WTC11 (cell line): Measurements from ENCODE around the gene SMG7. TPM values are rescaled to one million over a fixed set of nuclear protein-coding genes. Genes with fewer than 3 reads are reported as not detected.

Experiments
- ATAC-seq: fragments of 200-7000 bp; cut with Tn5 transposase; 2 replicates; pipeline ENCODE4 v1.10.0; 2021; ENCODE audit warnings: mild to moderate bottlenecking, moderate library complexity
- CTCF ChIA-PET: fragments of 300-600 bp; sonication (Branson Sonifier 250); formaldehyde crosslinking; loops from one replicate; lab custom pipeline; 2021; ENCODE audit warnings: antibody characterized with exemption; lab: Charles Lee
- POLR2A ChIA-PET: fragments of 350-600 bp; sonication (Branson Sonifier 250); formaldehyde crosslinking; loops from one replicate; lab custom pipeline; 2021; ENCODE audit warnings: antibody characterized with exemption; lab: Charles Lee
- DNase-seq: peaks from one replicate; pipeline ENCODE4 v3.0.0; 2021; ENCODE audit warnings: low spot score
- H3K27ac Mint-ChIP-seq: 2 replicates; pipeline ENCODE4 v1.8.0; 2021; ENCODE audit warnings: mixed read lengths
- H3K27me3 Mint-ChIP-seq: 2 replicates; pipeline ENCODE4 v1.8.0; 2021; ENCODE audit warnings: low read depth, mild to moderate bottlenecking, moderate library complexity, mixed read lengths
- H3K36me3 Mint-ChIP-seq: 2 replicates; pipeline ENCODE4 v1.8.0; 2021; ENCODE audit warnings: mixed read lengths
- H3K4me1 Mint-ChIP-seq: 2 replicates; pipeline ENCODE4 v1.8.0; 2022; ENCODE audit warnings: mixed read lengths
- H3K4me3 Mint-ChIP-seq: 2 replicates; pipeline ENCODE4 v1.8.0; 2021; ENCODE audit warnings: mild to moderate bottlenecking, moderate library complexity, mixed read lengths
- H3K9me3 Mint-ChIP-seq: 2 replicates; pipeline ENCODE4 v1.8.0; 2021; ENCODE audit warnings: mixed read lengths
- ELF4 ChIP-seq: sonication (generic); formaldehyde crosslinking; IDR thresholded peaks from 2 replicates; pipeline ENCODE4 v1.8.1; 2022; ENCODE audit warnings: low read depth, mild to moderate bottlenecking, moderate library complexity, missing genetic modification reagents
- ETV6 ChIP-seq: sonication (generic); formaldehyde crosslinking; IDR thresholded peaks from 2 replicates; pipeline ENCODE4 v1.8.1; 2022; ENCODE audit warnings: mild to moderate bottlenecking, missing genetic modification reagents
- FOXJ3 ChIP-seq: sonication (generic); formaldehyde crosslinking; IDR thresholded peaks from 2 replicates; pipeline ENCODE4 v1.9.0; 2021; ENCODE audit warnings: missing genetic modification reagents, mild to moderate bottlenecking, borderline replicate concordance
- FOXK1 ChIP-seq: sonication (generic); formaldehyde crosslinking; IDR thresholded peaks from 2 replicates; pipeline ENCODE4 v1.8.0; 2022; ENCODE audit warnings: mild to moderate bottlenecking, moderate library complexity, missing genetic modification reagents
- GRHL2 ChIP-seq: fragments of 250-450 bp; sonication (Bioruptor Pico); IDR thresholded peaks from 2 replicates; pipeline ENCODE4 v1.8.0; 2022; ENCODE audit warnings: mild to moderate bottlenecking, moderate library complexity; ENCODE audit not compliant: insufficient replicate concordance, severe bottlenecking
- IRF2 ChIP-seq: sonication (generic); formaldehyde crosslinking; IDR thresholded peaks from 2 replicates; pipeline ENCODE4 v1.8.0; 2022; ENCODE audit warnings: low read depth, missing genetic modification reagents, borderline replicate concordance
- MAX ChIP-seq: sonication (generic); formaldehyde crosslinking; IDR thresholded peaks from 2 replicates; pipeline ENCODE4 v1.8.0; 2022; ENCODE audit warnings: mild to moderate bottlenecking, missing genetic modification reagents
- NFE2L1 ChIP-seq: sonication (generic); formaldehyde crosslinking; IDR thresholded peaks from 2 replicates; pipeline ENCODE4 v1.8.1; 2023; ENCODE audit warnings: missing genetic modification reagents
- NR2C2 ChIP-seq: sonication (generic); formaldehyde crosslinking; IDR thresholded peaks from 2 replicates; pipeline ENCODE4 v1.8.0; 2022; ENCODE audit warnings: mild to moderate bottlenecking, missing genetic modification reagents
- NR3C1 ChIP-seq: sonication (generic); formaldehyde crosslinking; conservative IDR thresholded peaks from 2 replicates; pipeline ENCODE4 v1.8.1; 2023; ENCODE audit warnings: low read depth, mild to moderate bottlenecking, missing genetic modification reagents
- RELA ChIP-seq: sonication (generic); formaldehyde crosslinking; IDR thresholded peaks from 2 replicates; pipeline ENCODE4 v1.8.1; 2022; ENCODE audit warnings: missing genetic modification reagents, mild to moderate bottlenecking, borderline replicate concordance
- SP1 ChIP-seq: sonication (generic); formaldehyde crosslinking; conservative IDR thresholded peaks from 2 replicates; pipeline ENCODE4 v1.8.1; 2022; ENCODE audit warnings: missing genetic modification reagents
- TEAD1 ChIP-seq: sonication (generic); formaldehyde crosslinking; IDR thresholded peaks from 2 replicates; pipeline ENCODE4 v1.8.0; 2022; ENCODE audit warnings: mild to moderate bottlenecking, missing genetic modification reagents
- TP53 ChIP-seq: sonication (generic); formaldehyde crosslinking; IDR thresholded peaks from 2 replicates; pipeline ENCODE4 v1.8.1; 2023; ENCODE audit warnings: mild to moderate bottlenecking, missing genetic modification reagents
- ZNF121 ChIP-seq: sonication (generic); formaldehyde crosslinking; IDR thresholded peaks from 2 replicates; pipeline ENCODE4 v1.8.0; 2023; ENCODE audit warnings: missing genetic modification reagents
- ZNF138 ChIP-seq: sonication (generic); formaldehyde crosslinking; conservative IDR thresholded peaks from 2 replicates; pipeline ENCODE4 v1.8.1; 2022; ENCODE audit warnings: mild to moderate bottlenecking, moderate library complexity, missing genetic modification reagents
- ZNF232 ChIP-seq: sonication (generic); formaldehyde crosslinking; IDR thresholded peaks from 2 replicates; pipeline ENCODE4 v1.8.0; 2022; ENCODE audit warnings: mild to moderate bottlenecking, missing genetic modification reagents
- total RNA-seq: library from RNA; stranded (reverse); gene quantifications from 3 replicates; pipeline ENCODE4 v1.2.3, GENCODE V29; 2021
- TF ChIP-seq, protein P1 (sequence below): fragments of 250-450 bp; sonication (Bioruptor Pico); IDR thresholded peaks from 2 replicates; pipeline ENCODE4 v1.8.0; 2021; ENCODE audit warnings: mild to moderate bottlenecking
- TF ChIP-seq, protein P2 (sequence below): sonication (generic); formaldehyde crosslinking; IDR thresholded peaks from 2 replicates; pipeline ENCODE4 v1.8.0; 2022; ENCODE audit warnings: mild to moderate bottlenecking, missing genetic modification reagents
- TF ChIP-seq, protein P3 (sequence below): sonication (generic); formaldehyde crosslinking; IDR thresholded peaks from 2 replicates; pipeline ENCODE4 v1.8.1; 2022; ENCODE audit warnings: missing genetic modification reagents, borderline replicate concordance
- TF ChIP-seq, protein P4 (sequence below): sonication (generic); formaldehyde crosslinking; IDR thresholded peaks from 2 replicates; pipeline ENCODE4 v1.8.0; 2022; ENCODE audit warnings: mild to moderate bottlenecking, missing genetic modification reagents
- TF ChIP-seq, protein P5 (sequence below): sonication (generic); formaldehyde crosslinking; IDR thresholded peaks from 2 replicates; pipeline ENCODE4 v1.8.1; 2023; ENCODE audit warnings: mild to moderate bottlenecking, missing genetic modification reagents
- TF ChIP-seq, protein P6 (sequence below): sonication (generic); formaldehyde crosslinking; IDR thresholded peaks from 2 replicates; pipeline ENCODE4 v1.8.1; 2023; ENCODE audit warnings: mild to moderate bottlenecking, missing genetic modification reagents
- TF ChIP-seq, protein P7 (sequence below): sonication (generic); formaldehyde crosslinking; conservative IDR thresholded peaks from 2 replicates; pipeline ENCODE4 v1.8.1; 2023; ENCODE audit warnings: mild to moderate bottlenecking, low read depth, missing genetic modification reagents, moderate library complexity

SMG7 gene
- total RNA-seq, 1 experiment from 2014 or later: 57.8 TPM

DNA sequence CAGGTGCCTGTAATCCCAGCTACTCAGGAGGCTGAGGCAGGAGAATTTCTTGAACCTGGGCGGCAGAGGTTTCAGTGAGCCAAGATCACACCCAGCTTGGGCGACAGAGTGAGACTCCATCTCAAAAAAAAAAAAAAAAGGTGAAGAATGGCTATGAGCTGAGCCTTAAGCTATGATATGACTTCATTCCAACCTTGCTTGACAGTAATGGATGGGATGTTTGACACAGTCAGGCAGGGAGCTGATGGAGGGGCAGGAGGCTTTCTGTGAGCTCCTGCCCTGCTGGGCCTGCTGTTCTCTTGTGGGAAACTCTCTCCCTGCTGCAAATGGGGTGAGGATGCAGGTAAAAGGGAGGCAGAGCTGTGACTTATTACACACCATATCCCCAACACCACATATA lies 90.4 kb downstream of the SMG7 start:
- Mint-ChIP-seq H3K4me1 (no peaks in the 10 kb centered on the region), H3K9me3 (no peaks in the 10 kb centered on the region), H3K27ac (no peak overlapping the region), H3K27me3 (no peaks in the 10 kb centered on the region), H3K4me3 (no peak overlapping the region), H3K36me3 (no peaks in the 10 kb centered on the region)
- CTCF ChIA-PET: interaction anchor here (0.8 to 2.1 kb wide), 7 partner anchors 15 to 328 kb away, joined by 3 to 8 read pairs (median 4); no protein-coding TSS in a partner anchor
- DNase-seq (no peak), ATAC-seq (no peak)
- POLR2A ChIA-PET: interaction anchor here (1.4 kb wide), 1 partner anchor 17 kb away, joined by 3 read pairs; no protein-coding TSS in a partner anchor
- TF ChIP-seq NR3C1: no peak
- no peak for TF ChIP-seq SP1 (CRISPR knock-in tag)
- no peak for TF ChIP-seq NR2C2 (CRISPR knock-in tag)
- no peak for TF ChIP-seq ZNF121 (CRISPR knock-in tag)
- TF ChIP-seq ELF4 (CRISPR knock-in tag): no peak
- no peak for TF ChIP-seq FOXJ3 (CRISPR knock-in tag)
- TF ChIP-seq, protein P1, sequence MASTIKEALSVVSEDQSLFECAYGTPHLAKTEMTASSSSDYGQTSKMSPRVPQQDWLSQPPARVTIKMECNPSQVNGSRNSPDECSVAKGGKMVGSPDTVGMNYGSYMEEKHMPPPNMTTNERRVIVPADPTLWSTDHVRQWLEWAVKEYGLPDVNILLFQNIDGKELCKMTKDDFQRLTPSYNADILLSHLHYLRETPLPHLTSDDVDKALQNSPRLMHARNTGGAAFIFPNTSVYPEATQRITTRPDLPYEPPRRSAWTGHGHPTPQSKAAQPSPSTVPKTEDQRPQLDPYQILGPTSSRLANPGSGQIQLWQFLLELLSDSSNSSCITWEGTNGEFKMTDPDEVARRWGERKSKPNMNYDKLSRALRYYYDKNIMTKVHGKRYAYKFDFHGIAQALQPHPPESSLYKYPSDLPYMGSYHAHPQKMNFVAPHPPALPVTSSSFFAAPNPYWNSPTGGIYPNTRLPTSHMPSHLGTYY: no peak
- TF ChIP-seq, protein P2, sequence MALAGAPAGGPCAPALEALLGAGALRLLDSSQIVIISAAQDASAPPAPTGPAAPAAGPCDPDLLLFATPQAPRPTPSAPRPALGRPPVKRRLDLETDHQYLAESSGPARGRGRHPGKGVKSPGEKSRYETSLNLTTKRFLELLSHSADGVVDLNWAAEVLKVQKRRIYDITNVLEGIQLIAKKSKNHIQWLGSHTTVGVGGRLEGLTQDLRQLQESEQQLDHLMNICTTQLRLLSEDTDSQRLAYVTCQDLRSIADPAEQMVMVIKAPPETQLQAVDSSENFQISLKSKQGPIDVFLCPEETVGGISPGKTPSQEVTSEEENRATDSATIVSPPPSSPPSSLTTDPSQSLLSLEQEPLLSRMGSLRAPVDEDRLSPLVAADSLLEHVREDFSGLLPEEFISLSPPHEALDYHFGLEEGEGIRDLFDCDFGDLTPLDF (CRISPR knock-in tag): no peak
- TF ChIP-seq, protein P3, sequence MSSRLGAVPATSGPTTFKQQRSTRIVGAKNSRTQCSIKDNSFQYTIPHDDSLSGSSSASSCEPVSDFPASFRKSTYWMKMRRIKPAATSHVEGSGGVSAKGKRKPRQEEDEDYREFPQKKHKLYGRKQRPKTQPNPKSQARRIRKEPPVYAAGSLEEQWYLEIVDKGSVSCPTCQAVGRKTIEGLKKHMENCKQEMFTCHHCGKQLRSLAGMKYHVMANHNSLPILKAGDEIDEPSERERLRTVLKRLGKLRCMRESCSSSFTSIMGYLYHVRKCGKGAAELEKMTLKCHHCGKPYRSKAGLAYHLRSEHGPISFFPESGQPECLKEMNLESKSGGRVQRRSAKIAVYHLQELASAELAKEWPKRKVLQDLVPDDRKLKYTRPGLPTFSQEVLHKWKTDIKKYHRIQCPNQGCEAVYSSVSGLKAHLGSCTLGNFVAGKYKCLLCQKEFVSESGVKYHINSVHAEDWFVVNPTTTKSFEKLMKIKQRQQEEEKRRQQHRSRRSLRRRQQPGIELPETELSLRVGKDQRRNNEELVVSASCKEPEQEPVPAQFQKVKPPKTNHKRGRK (CRISPR knock-in tag): no peak
- no peak for TF ChIP-seq MAX (CRISPR knock-in tag)
- TF ChIP-seq TP53: no peak
- TF ChIP-seq TEAD1 (CRISPR knock-in tag): no peak
- TF ChIP-seq, protein P4, sequence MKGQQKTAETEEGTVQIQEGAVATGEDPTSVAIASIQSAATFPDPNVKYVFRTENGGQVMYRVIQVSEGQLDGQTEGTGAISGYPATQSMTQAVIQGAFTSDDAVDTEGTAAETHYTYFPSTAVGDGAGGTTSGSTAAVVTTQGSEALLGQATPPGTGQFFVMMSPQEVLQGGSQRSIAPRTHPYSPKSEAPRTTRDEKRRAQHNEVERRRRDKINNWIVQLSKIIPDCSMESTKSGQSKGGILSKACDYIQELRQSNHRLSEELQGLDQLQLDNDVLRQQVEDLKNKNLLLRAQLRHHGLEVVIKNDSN (CRISPR knock-in tag): no peak
- TF ChIP-seq ZNF232 (CRISPR knock-in tag): no peak
- TF ChIP-seq NFE2L1 (CRISPR knock-in tag): no peak
- no peak for TF ChIP-seq IRF2
- no peak for TF ChIP-seq ETV6 (CRISPR knock-in tag)
- no peak for TF ChIP-seq RELA (CRISPR knock-in tag)
- no peak for TF ChIP-seq GRHL2 (CRISPR knock-in tag)

- Mint-ChIP-seq H3K4me3 (no peak overlapping the region), H3K9me3 (no peaks in the 10 kb centered on the region), H3K27ac (no peak overlapping the region), H3K4me1 (no peaks in the 10 kb centered on the region), H3K27me3 (no peaks in the 10 kb centered on the region), H3K36me3 (no peaks in the 10 kb centered on the region)
- ChIA-PET CTCF (interaction anchor here (1.0 to 1.6 kb wide), 2 partner anchors 44 to 283 kb away, joined by 3 to 5 read pairs; no protein-coding TSS in a partner anchor), POLR2A (no interaction called here)
- DNase-seq (no peak), ATAC-seq (no peak)
- TF ChIP-seq, protein P5, sequence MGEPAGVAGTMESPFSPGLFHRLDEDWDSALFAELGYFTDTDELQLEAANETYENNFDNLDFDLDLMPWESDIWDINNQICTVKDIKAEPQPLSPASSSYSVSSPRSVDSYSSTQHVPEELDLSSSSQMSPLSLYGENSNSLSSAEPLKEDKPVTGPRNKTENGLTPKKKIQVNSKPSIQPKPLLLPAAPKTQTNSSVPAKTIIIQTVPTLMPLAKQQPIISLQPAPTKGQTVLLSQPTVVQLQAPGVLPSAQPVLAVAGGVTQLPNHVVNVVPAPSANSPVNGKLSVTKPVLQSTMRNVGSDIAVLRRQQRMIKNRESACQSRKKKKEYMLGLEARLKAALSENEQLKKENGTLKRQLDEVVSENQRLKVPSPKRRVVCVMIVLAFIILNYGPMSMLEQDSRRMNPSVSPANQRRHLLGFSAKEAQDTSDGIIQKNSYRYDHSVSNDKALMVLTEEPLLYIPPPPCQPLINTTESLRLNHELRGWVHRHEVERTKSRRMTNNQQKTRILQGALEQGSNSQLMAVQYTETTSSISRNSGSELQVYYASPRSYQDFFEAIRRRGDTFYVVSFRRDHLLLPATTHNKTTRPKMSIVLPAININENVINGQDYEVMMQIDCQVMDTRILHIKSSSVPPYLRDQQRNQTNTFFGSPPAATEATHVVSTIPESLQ (CRISPR knock-in tag): no peak
- TF ChIP-seq, protein P6, sequence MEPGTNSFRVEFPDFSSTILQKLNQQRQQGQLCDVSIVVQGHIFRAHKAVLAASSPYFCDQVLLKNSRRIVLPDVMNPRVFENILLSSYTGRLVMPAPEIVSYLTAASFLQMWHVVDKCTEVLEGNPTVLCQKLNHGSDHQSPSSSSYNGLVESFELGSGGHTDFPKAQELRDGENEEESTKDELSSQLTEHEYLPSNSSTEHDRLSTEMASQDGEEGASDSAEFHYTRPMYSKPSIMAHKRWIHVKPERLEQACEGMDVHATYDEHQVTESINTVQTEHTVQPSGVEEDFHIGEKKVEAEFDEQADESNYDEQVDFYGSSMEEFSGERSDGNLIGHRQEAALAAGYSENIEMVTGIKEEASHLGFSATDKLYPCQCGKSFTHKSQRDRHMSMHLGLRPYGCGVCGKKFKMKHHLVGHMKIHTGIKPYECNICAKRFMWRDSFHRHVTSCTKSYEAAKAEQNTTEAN (CRISPR knock-in tag): no peak
- TF ChIP-seq ZNF138 (CRISPR knock-in tag) (no peak), FOXK1 (no peak)
- TF ChIP-seq, protein P1: no peak
- TF ChIP-seq, protein P7, sequence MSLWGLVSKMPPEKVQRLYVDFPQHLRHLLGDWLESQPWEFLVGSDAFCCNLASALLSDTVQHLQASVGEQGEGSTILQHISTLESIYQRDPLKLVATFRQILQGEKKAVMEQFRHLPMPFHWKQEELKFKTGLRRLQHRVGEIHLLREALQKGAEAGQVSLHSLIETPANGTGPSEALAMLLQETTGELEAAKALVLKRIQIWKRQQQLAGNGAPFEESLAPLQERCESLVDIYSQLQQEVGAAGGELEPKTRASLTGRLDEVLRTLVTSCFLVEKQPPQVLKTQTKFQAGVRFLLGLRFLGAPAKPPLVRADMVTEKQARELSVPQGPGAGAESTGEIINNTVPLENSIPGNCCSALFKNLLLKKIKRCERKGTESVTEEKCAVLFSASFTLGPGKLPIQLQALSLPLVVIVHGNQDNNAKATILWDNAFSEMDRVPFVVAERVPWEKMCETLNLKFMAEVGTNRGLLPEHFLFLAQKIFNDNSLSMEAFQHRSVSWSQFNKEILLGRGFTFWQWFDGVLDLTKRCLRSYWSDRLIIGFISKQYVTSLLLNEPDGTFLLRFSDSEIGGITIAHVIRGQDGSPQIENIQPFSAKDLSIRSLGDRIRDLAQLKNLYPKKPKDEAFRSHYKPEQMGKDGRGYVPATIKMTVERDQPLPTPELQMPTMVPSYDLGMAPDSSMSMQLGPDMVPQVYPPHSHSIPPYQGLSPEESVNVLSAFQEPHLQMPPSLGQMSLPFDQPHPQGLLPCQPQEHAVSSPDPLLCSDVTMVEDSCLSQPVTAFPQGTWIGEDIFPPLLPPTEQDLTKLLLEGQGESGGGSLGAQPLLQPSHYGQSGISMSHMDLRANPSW (CRISPR knock-in tag): no peak
Measured at GRCh38 chr1:183565261-183565660, 93.0 kb downstream of the SMG7 start.
